GM10847 (cell line): ENCODE results near the gene KIF20B.

Experiments used
- POLR2A ChIP-seq: IDR thresholded peaks from 2 replicates; pipeline ENCODE4 v1.6.1; 2011; ENCODE audit not compliant: insufficient read length; ENCODE audit errors: extremely low read depth

Gene KIF20B

GRCh38 chr10:89710753-89711152 is 9.4 kb downstream of the KIF20B start:
- no peak for TF ChIP-seq POLR2A

GRCh38 chr10:89734616-89735015 is 33.2 kb downstream of the KIF20B start:
- no peak for TF ChIP-seq POLR2A

DNA sequence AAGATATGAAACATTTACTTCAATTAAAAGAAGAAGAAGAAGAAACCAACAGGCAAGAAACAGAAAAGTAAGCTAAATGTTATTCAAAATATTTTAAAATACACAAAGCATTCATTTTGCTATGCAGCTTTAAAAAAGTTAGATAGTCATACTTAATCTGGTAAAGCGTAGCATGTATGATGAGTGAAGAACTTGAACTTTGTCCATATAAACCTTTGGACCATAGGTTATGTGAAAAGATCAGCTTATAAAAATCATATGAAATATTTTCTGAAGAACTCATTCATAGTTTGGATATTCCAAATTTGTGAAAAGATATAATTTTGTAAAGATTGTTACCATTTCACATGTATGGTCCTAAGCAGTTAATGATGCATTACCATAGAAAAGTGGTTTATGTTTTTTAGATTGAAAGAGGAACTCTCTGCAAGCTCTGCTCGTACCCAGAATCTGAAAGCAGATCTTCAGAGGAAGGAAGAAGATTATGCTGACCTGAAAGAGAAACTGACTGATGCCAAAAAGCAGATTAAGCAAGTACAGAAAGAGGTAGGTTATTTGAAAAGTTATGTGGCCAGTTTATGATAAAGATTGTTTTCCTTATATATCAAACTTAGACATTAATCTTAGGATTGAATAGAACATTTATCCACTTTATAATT is 37.3 kb downstream of the KIF20B start:
- TF ChIP-seq POLR2A, result no peak

DNA sequence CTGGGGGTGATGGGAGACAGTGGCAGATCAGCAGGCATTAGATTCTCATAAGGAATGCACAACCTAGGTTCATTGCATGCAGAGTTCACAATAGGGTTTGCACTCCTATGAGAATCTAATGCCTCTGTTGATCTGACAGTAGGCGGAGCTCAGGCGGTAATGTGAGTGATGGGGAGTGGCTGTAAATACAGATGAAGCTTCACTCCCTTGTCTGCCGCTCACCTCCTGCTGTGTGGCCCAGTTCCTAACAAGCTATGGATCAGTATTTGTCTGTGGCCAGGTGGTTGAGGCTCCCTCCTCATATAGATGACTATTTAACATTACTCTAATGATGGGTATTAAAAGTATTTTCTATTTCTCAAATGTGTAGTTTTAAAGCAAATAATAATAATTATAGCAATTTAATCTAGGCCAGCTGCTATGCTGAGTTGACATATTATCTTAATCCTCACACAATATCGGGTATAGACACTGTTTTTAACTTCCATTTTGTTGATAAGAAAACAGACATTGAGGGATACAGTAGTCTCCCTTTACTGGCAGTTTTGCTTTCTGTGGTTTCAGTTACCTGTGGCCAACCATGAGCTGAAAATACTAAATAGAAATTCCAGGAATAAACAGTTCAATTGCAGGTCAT is 39.9 kb downstream of the KIF20B start:
- TF ChIP-seq POLR2A, result no peak

DNA sequence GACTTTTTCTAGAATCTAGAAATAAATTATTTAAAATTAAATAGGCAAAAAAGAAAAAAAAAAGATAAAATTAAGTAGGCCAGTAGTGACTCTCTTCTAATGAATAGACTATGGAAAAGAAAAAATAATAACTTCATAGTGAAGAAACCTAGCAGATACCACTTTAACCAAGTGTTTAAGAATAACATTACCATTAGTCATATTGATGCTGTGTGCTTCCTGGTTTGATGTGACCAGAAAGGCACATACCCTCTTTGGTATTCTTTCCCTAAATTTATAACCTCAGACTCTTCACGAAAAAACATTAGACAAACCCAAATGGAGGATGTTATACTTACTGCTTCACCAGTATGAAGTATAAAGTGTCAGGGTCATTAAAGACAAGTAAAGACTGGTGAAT is 42.6 kb downstream of the KIF20B start:
- no peak for TF ChIP-seq POLR2A

- TF ChIP-seq POLR2A, result no peak
Measured at GRCh38 chr10:89745903-89746302, 44.5 kb downstream of the KIF20B start.

DNA sequence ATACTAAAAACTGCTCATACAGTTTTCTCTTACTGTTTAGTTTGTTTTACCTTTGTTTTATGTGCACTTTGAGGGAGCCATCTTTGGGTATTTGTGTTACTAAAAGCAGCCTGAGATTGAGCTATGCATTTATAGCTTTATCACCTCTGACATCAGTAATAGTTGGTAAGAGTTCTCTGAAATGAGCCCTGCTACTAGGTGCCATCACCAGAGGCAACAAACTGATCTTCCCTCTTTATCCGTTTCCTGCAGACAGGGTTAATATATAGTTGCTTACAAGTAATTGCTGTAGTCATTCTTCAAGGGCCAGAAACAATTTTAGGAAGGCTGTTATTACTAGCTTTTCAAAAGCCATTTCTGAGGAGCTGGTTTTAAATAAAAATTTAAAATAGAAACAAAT is 49.1 kb downstream of the KIF20B start:
- no peak for TF ChIP-seq POLR2A

- TF ChIP-seq POLR2A, result no peak
Measured at GRCh38 chr10:89755374-89755773, 54.0 kb downstream of the KIF20B start.

DNA sequence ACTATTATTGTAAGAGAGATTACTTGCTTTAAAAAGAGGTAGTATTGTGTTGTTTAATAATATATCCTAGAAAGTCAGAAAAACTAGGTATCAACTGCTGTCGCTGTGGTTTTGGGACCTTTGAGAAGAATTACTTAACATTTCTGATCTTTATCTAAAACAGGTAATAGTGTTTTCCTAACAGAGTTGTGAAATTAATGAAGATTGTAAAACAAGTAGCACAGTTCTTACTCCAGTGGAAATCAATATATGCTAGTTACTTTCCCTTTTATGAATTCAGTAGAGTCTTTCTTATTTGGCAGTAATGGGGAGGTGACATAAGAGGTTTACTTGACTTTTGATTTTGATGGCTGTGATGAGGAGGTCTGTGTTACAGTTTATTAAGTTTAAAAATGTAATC is 58.1 kb downstream of the KIF20B start:
- no peak for TF ChIP-seq POLR2A

GRCh38 chr10:89771684-89772083 is 70.3 kb downstream of the KIF20B start:
- no peak for TF ChIP-seq POLR2A

DNA sequence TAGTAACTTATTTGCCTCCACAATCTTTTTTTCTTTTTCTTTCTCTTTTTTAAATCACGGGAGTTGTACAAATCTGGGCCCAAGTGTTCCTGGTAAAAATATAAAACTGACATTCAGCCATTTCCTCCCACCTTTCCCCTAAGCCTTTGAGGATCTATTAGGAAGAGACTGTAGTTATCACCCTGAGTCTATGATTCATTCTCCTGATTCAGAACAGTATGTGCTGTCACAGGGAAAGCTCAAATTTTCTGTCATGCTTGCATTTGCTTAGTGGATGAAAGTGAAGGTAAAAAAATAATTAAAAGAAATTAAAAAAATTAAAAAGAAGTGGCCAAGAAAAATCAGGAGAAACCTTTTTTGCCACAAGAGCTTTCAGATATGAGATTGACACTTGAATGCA is 71.7 kb downstream of the KIF20B start:
- TF ChIP-seq POLR2A, result no peak

DNA sequence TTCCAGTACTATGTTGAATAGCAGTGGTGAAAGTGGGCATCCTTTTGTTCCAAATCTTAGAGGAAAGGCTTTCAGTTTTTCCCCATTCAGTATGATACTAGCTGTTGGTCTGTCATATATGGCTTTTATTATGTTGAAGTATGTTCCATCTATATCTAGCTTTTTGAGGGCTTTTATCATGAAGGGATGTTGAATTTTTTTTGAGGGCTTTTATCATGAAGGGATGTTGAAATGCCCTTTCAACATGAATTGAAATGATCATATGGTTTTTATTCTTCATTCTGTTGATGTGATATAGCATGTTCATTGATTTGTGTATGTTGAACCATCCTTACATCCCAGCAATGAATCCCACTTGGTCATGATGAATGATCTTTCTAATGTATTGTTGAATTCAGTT is 75.3 kb downstream of the KIF20B start:
- no peak for TF ChIP-seq POLR2A

DNA sequence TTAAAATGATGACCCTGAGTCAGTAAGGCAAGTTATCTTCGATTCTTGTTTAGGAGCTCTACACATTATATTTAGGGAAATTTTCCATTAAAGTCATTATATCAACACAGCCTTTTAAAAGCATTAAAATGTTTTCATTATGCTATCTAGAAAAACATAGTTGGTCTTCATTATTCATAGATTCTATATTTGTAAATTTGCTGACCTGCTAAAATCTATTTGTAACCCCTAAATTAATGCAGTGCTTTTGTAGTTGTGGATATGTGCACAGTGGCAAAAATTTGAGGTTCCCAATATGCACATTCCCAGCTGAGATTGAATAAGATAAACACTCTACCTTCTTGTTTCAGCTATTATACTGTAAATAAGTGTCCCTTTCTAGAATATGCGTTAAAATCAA is 81.1 kb downstream of the KIF20B start:
- TF ChIP-seq POLR2A, result no peak

DNA sequence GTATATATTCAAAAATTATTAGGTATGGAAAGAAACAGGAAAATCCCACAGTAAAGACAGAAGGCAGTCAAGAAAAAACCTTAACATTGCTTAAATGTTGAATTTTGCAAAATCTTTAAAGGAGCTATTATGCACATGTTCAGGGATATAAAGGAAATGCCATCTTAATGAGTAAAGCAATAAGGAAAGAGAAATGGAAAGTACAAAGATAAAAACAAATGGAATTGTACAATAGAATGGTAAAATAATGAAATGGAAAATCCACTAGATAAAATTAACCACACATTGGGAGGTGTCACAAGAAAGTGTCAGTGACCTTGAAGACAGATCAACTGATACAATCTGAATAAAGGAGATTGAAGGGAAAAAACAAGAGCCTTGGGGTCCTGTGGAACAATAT is 82.0 kb downstream of the KIF20B start:
- TF ChIP-seq POLR2A, result no peak

- TF ChIP-seq POLR2A, result no peak
Measured at GRCh38 chr10:89785095-89785494, 83.7 kb downstream of the KIF20B start.

DNA sequence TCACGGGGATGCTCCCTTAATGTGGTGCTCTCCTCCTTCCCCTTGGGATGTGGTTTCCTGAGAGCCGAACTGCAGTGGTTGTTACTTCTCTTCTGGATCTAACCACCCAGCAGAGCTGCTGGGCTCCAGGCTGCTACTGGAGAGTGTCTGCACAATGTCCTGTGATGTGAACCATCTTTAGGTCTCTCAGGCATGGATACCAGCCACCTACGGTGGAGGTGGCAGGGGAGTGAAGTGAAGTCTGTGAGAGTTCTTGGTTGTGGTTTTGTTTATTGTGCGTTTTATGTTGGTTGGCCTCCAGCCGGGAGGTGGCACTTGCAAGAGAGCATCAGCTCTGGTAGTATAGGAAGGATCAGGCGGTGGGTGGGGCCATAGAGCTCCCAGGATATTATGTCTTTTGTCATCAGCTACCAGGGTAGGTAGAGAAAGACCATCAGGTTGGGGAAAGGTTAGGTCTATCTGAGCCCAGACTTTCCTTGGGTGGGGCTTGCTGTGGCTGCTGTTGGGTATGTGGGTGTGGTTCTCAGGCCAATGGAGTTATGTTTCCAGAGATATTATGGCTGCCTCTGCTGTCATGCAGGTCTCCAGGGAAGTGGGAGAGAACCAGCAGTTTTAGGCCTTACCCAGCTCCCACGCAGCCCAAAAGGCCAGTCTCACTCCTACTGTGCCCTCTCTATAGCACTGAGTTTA is 87.9 kb downstream of the KIF20B start:
- no peak for TF ChIP-seq POLR2A

- TF ChIP-seq POLR2A, result no peak
Measured at GRCh38 chr10:89792187-89792586, 90.8 kb downstream of the KIF20B start.

GRCh38 chr10:89793649-89794254 is 92.4 kb downstream of the KIF20B start:
- TF ChIP-seq POLR2A, result no peak
